Right lobe of liver (tissue), 6 donors: ENCODE data around the gene USP4. TPM values are rescaled to one million over a fixed set of nuclear protein-coding genes. Genes with fewer than 3 reads are reported as not detected.
"Not testable (repeated sequence)": the region's sequence is repeated elsewhere in the genome, so short reads cannot be mapped to it uniquely, and the experiment has no call there.

ENCODE experiments used
- ATAC-seq, 4 donors: fragments of 200-7000 bp; cut with Tn5 transposase; one replicate each; pipeline ENCODE4 v1.9.1; 2020; ENCODE audit warnings: mild to moderate bottlenecking in 4 of 4, moderate library complexity in 4 of 4
- DNase-seq, 3 donors: peaks; one replicate each; pipeline ENCODE4 v3.0.0-alpha.2; 2020
- H3K27ac ChIP-seq, 3 donors: fragments of 200-600 bp; one replicate each; pipeline ENCODE4 v1.8.0; 2022
- H3K27me3 ChIP-seq, 2 donors: fragments of 200-600 bp; one replicate each; pipeline ENCODE4 v1.8.0; 2022
- H3K36me3 ChIP-seq, 4 donors: fragments of 200-600 bp; sonication (generic) in 1 of 4; one replicate each; pipeline versions ENCODE4 v1.5.1 to v1.8.0; 2017 to 2022; ENCODE audit warnings: control low read depth in 1 of 4
- H3K4me1 ChIP-seq, 4 donors: fragments of 200-600 bp; sonication (generic) in 1 of 4; one replicate each; pipeline versions ENCODE4 v1.5.1 to v1.8.0; 2017 to 2022; ENCODE audit warnings: control low read depth in 1 of 4
- H3K4me3 ChIP-seq, 3 donors: fragments of 200-600 bp; one replicate each; pipeline ENCODE4 v1.8.0; 2022
- H3K9me3 ChIP-seq, 4 donors: fragments of 200-600 bp; sonication (generic) in 1 of 4; one replicate each; pipeline versions ENCODE4 v1.5.1 to v1.8.0; 2017 to 2022; ENCODE audit warnings: control low read depth in 1 of 4
- POLR2A ChIP-seq: fragments of 450-650 bp; IDR thresholded peaks from one replicate; pipeline ENCODE4 v1.6.1; 2017; ENCODE audit warnings: antibody characterized with exemption, mild to moderate bottlenecking
- WGBS: methylation state at CpG from one replicate; pipeline ENCODE4 v1.1.6; 2018; ENCODE audit warnings: low coverage, low lambda C conversion rate; ENCODE audit not compliant: insufficient coverage; ENCODE audit errors: missing lambda C conversion rate; 5-methylcytosine and 5-hydroxymethylcytosine counted together
- intact Hi-C, 2 donors: fragments of 100-400 bp; cut with DNase I; formaldehyde crosslinking; loops; one replicate each; pipeline versions ENCODE4 v1.11.2 to v1.14.1; 2022
- total RNA-seq, 6 experiments: library from RNA; depleted of rRNA in 2 of 6; stranded (reverse); fragments of >200 nt in 2 of 6; fragmentation: NEBNext Ultra II Directional in 3 of 6; extraction: Animal tissue kit (Norgen Biotek cat#: 25700) in 3 of 6; gene quantifications; one replicate each; pipeline versions ENCODE4 v1.1.0 to v1.2.4, GENCODE V29; 2016 to 2023
- TF ChIP-seq, protein P1 (sequence below), 4 donors: fragments of 200-600 bp in 3 of 4; fragments of 450-650 bp in 1 of 4; IDR thresholded peaks; one replicate each; pipeline versions ENCODE4 v1.5.1 to v1.8.0; 2016 to 2022; ENCODE audit warnings: antibody characterized with exemption in 4 of 4, mild to moderate bottlenecking in 2 of 4
- donor health status: DM: no; HTN: yes; CAD: no.
- donor health status: DM: no; HTN: no; CAD: no.
- donor health status: DM: no; HTN: no; CAD: no.
- donor health status: DM: no; HTN: yes; CAD: no.
- donor health status: DM: no; HTN: yes; CAD: no.

Gene USP4
- total RNA-seq, 6 experiments from 2014 or later: 10.0 to 26.3 (median 22.2) TPM

DNA sequence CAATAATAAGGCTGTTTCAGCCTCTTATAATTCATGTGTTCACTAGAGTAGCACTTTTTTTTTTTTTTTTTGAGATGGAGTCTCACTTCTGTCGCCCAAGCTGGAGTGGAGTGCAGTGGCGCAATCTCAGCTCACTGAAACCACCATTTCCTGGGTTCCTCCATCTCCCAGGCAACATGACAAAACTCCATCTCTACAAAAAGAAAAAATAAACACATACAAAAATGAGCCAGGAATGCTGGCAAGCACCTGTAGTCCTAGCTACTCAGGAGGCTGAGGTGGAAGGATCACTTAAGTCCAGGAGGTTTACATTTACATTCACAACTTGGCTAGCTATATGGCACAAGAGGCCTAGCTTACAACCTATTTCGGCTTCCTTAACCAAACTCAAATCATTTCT lies 6.8 kb downstream of the USP4 start:
- WGBS: 64% methylated on average over 3 of the region's 3 CpGs
- no peak for TF ChIP-seq POLR2A
- TF ChIP-seq, protein P1, sequence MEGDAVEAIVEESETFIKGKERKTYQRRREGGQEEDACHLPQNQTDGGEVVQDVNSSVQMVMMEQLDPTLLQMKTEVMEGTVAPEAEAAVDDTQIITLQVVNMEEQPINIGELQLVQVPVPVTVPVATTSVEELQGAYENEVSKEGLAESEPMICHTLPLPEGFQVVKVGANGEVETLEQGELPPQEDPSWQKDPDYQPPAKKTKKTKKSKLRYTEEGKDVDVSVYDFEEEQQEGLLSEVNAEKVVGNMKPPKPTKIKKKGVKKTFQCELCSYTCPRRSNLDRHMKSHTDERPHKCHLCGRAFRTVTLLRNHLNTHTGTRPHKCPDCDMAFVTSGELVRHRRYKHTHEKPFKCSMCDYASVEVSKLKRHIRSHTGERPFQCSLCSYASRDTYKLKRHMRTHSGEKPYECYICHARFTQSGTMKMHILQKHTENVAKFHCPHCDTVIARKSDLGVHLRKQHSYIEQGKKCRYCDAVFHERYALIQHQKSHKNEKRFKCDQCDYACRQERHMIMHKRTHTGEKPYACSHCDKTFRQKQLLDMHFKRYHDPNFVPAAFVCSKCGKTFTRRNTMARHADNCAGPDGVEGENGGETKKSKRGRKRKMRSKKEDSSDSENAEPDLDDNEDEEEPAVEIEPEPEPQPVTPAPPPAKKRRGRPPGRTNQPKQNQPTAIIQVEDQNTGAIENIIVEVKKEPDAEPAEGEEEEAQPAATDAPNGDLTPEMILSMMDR (IDR thresholded peaks at IDR 0.05): no peak
- H3K4me1 ChIP-seq: no peaks in the 10 kb centered on the region
- no peaks in the 10 kb centered on the region for H3K27me3 ChIP-seq
- DNase-seq: no peak
- no peaks in the 10 kb centered on the region for H3K9me3 ChIP-seq
- H3K4me3 ChIP-seq: no peak overlapping the region
- peaks cover 0 to 58% (median 13%) of the 10 kb centered on the region in 4 donors for H3K36me3 ChIP-seq
- intact Hi-C loops: no loop called here
- peak in 2 of 4 donors; percentile 30 to 40 for ATAC-seq
- H3K27ac ChIP-seq: no peak overlapping the region

DNA sequence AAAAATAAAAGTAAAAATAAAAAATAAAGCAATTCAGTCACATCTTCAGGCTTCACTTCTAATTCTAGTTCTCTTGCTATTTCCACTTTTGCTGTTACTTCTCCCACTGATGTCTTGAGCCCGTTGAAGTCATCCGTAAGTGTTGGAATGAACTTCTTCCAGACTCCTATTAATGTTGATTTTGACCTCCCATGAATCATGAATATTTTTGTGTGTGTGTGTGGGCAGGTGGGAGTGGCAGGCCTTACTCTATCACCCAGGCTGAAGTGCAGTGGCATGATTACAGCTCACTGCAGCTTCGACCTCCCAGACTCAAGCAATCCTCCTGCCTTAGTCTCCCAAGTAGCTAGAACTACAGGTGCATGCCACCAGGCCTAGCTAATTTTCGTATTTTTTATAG lies 10.7 kb downstream of the USP4 start:
- Histone ChIP-seq H3K27ac (no peak overlapping the region), H3K9me3 (no peaks in the 10 kb centered on the region), H3K36me3 (peaks cover 20 to 67% (median 34%) of the 10 kb centered on the region in 4 donors), H3K4me1 (no peaks in the 10 kb centered on the region), H3K27me3 (no peaks in the 10 kb centered on the region), H3K4me3 (no peak overlapping the region)
- intact Hi-C loops: no loop called here
- no peak for ATAC-seq
- TF ChIP-seq, protein P1 (IDR thresholded peaks at IDR 0.05): no peak
- no peak for TF ChIP-seq POLR2A
- WGBS: 84% methylated on average over 4 of the region's 4 CpGs
- DNase-seq: no peak

DNA sequence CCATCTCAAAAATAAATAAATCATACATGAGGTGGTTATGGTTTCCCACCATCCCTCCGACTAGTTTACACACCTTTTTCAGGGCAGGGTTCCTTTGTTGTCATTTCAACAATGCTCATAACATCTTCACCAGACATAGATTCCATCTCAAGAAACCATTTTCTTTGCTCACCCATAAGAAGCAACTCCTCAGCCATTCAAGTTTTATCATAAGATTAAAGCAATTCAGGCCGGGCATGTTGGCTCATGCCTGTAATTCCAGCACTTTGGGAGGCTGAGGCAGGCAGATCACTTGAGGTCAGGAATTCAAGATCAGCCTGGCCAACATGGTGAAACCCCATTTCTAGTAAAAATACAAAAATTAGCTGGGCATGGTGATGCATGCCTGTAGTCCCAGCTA lies 11.5 kb downstream of the USP4 start:
- H3K27ac ChIP-seq, DNase-seq, H3K9me3 ChIP-seq, H3K4me1 ChIP-seq, H3K27me3 ChIP-seq, intact Hi-C loops, H3K4me3 ChIP-seq, ATAC-seq: not testable (repeated sequence)
- WGBS: 100% methylated on average over 2 of the region's 2 CpGs
- H3K36me3 ChIP-seq: peaks cover 20 to 68% (median 37%) of the 10 kb centered on the region in 4 donors

DNA sequence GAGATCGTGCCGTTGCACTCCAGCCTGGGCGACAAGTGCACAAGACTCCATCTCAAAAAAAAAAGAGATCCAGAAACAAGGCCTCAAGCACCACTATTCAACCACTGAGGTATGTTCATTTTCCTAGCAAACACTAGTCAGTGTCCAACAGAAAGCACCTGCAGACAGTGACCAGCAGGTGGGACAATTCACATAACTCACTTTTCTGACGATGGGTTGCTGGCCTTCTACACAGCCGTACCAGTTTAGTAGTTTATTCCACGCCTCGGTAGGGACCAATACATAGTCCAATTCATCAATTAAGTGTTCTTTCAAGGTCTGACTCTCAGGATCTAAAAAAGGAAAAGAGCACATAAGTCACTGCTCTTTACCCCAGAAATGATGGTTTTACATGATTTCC lies 12.4 kb downstream of the USP4 start:
- Histone ChIP-seq H3K36me3 (peaks cover 20 to 62% (median 40%) of the 10 kb centered on the region in 4 donors), H3K4me3 (no peak overlapping the region), H3K27ac (no peak overlapping the region), H3K4me1 (no peaks in the 10 kb centered on the region), H3K27me3 (no peaks in the 10 kb centered on the region), H3K9me3 (no peaks in the 10 kb centered on the region)
- DNase-seq (no peak), ATAC-seq (peak; percentile 53 to 76 (median 72))
- 54% methylated on average over 6 of the region's 7 CpGs for WGBS
- intact Hi-C loops: no loop called here
- TF ChIP-seq POLR2A: no peak
- TF ChIP-seq, protein P1 (IDR thresholded peaks at IDR 0.05): peak; percentile 32 to 42 (median 36)

DNA sequence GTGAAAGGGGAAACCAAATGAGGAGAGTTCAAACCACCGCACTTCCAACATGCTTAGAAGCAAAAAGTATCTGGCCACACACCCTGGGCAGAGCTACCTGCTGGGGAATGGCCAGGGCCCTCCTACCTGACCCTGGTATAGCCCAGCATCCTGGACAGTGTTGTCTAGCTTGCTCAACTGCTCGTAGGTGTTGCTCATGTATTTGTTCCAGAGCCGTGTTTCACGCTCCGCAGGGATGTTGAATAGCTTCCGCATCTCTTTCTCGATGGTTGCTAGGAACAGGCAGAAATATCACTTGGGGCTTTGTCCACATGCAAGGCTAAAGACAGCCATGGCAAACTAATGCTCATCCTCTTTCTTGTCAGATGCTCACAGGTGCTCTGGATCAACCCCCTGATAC lies 15.1 kb downstream of the USP4 start:
- DNase-seq (no peak), ATAC-seq (no peak)
- H3K27me3 ChIP-seq: no peaks in the 10 kb centered on the region
- peaks cover 20 to 67% (median 45%) of the 10 kb centered on the region in 4 donors for H3K36me3 ChIP-seq
- no peak overlapping the region for H3K27ac ChIP-seq
- no CpG with 5 or more reads among the region's 7 CpGs for WGBS
- no peaks in the 10 kb centered on the region for H3K4me1 ChIP-seq
- TF ChIP-seq, protein P1 (IDR thresholded peaks at IDR 0.05): no peak
- no peak for TF ChIP-seq POLR2A
- H3K4me3 ChIP-seq: no peak overlapping the region
- H3K9me3 ChIP-seq: no peaks in the 10 kb centered on the region
- intact Hi-C loops: no loop called here
